Right lobe of liver (tissue), 6 donors: ENCODE results near the gene RCE1. TPM values are rescaled to one million over a fixed set of nuclear protein-coding genes. Genes with fewer than 3 reads are reported as not detected.

Source experiments
- ATAC-seq, 4 donors: fragments of 200-7000 bp; cut with Tn5 transposase; one replicate each; pipeline ENCODE4 v1.9.1; 2020; ENCODE audit warnings: mild to moderate bottlenecking in 4 of 4, moderate library complexity in 4 of 4
- DNase-seq, 3 donors: peaks; one replicate each; pipeline ENCODE4 v3.0.0-alpha.2; 2020
- H3K27ac ChIP-seq, 3 donors: fragments of 200-600 bp; one replicate each; pipeline ENCODE4 v1.8.0; 2022
- H3K27me3 ChIP-seq, 2 donors: fragments of 200-600 bp; one replicate each; pipeline ENCODE4 v1.8.0; 2022
- H3K36me3 ChIP-seq, 4 donors: fragments of 200-600 bp; sonication (generic) in 1 of 4; one replicate each; pipeline versions ENCODE4 v1.5.1 to v1.8.0; 2017 to 2022; ENCODE audit warnings: control low read depth in 1 of 4
- H3K4me1 ChIP-seq, 4 donors: fragments of 200-600 bp; sonication (generic) in 1 of 4; one replicate each; pipeline versions ENCODE4 v1.5.1 to v1.8.0; 2017 to 2022; ENCODE audit warnings: control low read depth in 1 of 4
- H3K4me3 ChIP-seq, 3 donors: fragments of 200-600 bp; one replicate each; pipeline ENCODE4 v1.8.0; 2022
- H3K9me3 ChIP-seq, 4 donors: fragments of 200-600 bp; sonication (generic) in 1 of 4; one replicate each; pipeline versions ENCODE4 v1.5.1 to v1.8.0; 2017 to 2022; ENCODE audit warnings: control low read depth in 1 of 4
- CTCF ChIP-seq, 4 donors: fragments of 200-600 bp in 3 of 4; fragments of 450-650 bp in 1 of 4; IDR thresholded peaks; one replicate each; pipeline versions ENCODE4 v1.5.1 to v1.8.0; 2016 to 2022; ENCODE audit warnings: antibody characterized with exemption in 4 of 4, mild to moderate bottlenecking in 2 of 4
- POLR2A ChIP-seq: fragments of 450-650 bp; IDR thresholded peaks from one replicate; pipeline ENCODE4 v1.6.1; 2017; ENCODE audit warnings: antibody characterized with exemption, mild to moderate bottlenecking
- WGBS: methylation state at CpG from one replicate; pipeline ENCODE4 v1.1.6; 2018; ENCODE audit warnings: low coverage, low lambda C conversion rate; ENCODE audit not compliant: insufficient coverage; ENCODE audit errors: missing lambda C conversion rate; 5-methylcytosine and 5-hydroxymethylcytosine counted together
- intact Hi-C, 2 donors: fragments of 100-400 bp; cut with DNase I; formaldehyde crosslinking; loops; one replicate each; pipeline versions ENCODE4 v1.11.2 to v1.14.1; 2022
- total RNA-seq, 6 experiments: library from RNA; depleted of rRNA in 2 of 6; stranded (reverse); fragments of >200 nt in 2 of 6; fragmentation: NEBNext Ultra II Directional in 3 of 6; extraction: Animal tissue kit (Norgen Biotek cat#: 25700) in 3 of 6; gene quantifications; one replicate each; pipeline versions ENCODE4 v1.1.0 to v1.2.4, GENCODE V29; 2016 to 2023
- donor health status: DM: no; HTN: yes; CAD: no.
- donor health status: DM: no; HTN: no; CAD: no.
- donor health status: DM: no; HTN: no; CAD: no.
- donor health status: DM: no; HTN: yes; CAD: no.
- donor health status: DM: no; HTN: yes; CAD: no.

RCE1 gene
- total RNA-seq, 6 experiments from 2014 or later, result 3.1 to 7.7 (median 4.5) TPM

- 86% methylated on average over 1 of the region's 1 CpG for WGBS
- TF ChIP-seq POLR2A (no peak), CTCF (IDR thresholded peaks at IDR 0.05) (no peak)
- no peak for DNase-seq
- Histone ChIP-seq H3K4me3 (no peak overlapping the region), H3K36me3 (no peaks in the 10 kb centered on the region), H3K9me3 (no peaks in the 10 kb centered on the region), H3K4me1 (no peaks in the 10 kb centered on the region), H3K27ac (no peak overlapping the region), H3K27me3 (no peaks in the 10 kb centered on the region)
- ATAC-seq, result no peak
- intact Hi-C loops, result no loop called here
Measured at GRCh38 chr11:66810576-66811185, 32.6 kb upstream of the RCE1 start.

- H3K4me3 ChIP-seq, result no peak overlapping the region
- TF ChIP-seq POLR2A (no peak), CTCF (IDR thresholded peaks at IDR 0.05) (no peak)
- no peaks in the 10 kb centered on the region for H3K4me1 ChIP-seq
- DNase-seq (no peak), ATAC-seq (no peak)
- no peak overlapping the region for H3K27ac ChIP-seq
- H3K9me3 ChIP-seq, result no peaks in the 10 kb centered on the region
- WGBS, result 90% methylated on average over 5 of the region's 5 CpGs
- H3K27me3 ChIP-seq, result no peaks in the 10 kb centered on the region
- no peaks in the 10 kb centered on the region for H3K36me3 ChIP-seq
- intact Hi-C loops, result no loop called here
Measured at GRCh38 chr11:66814678-66815077, 28.6 kb upstream of the RCE1 start.

- TF ChIP-seq CTCF (IDR thresholded peaks at IDR 0.05), result no peak
- no peak for TF ChIP-seq POLR2A
- WGBS, result 67% methylated on average over 1 of the region's 1 CpG
- Histone ChIP-seq H3K27ac (no peak overlapping the region), H3K4me3 (no peak overlapping the region), H3K27me3 (no peaks in the 10 kb centered on the region), H3K4me1 (no peaks in the 10 kb centered on the region), H3K36me3 (no peaks in the 10 kb centered on the region), H3K9me3 (no peaks in the 10 kb centered on the region)
- intact Hi-C loops, result no loop called here
- no peak for ATAC-seq
- no peak for DNase-seq
Measured at GRCh38 chr11:66815646-66816045, 27.6 kb upstream of the RCE1 start.

GRCh38 chr11:66818231-66818955 lies 24.8 kb upstream of the RCE1 start:
- no peaks in the 10 kb centered on the region for H3K36me3 ChIP-seq

More at GRCh38 chr11:66818231-66818955, 24.8 kb upstream of the RCE1 start:
- 76% methylated on average over 3 of the region's 3 CpGs for WGBS
- no peaks in the 10 kb centered on the region for H3K27me3 ChIP-seq
- DNase-seq (no peak), ATAC-seq (no peak)
- H3K4me1 ChIP-seq, result no peaks in the 10 kb centered on the region
- H3K4me3 ChIP-seq, result no peak overlapping the region
- H3K27ac ChIP-seq, result no peak overlapping the region
- intact Hi-C loops, result no loop called here
- no peaks in the 10 kb centered on the region for H3K9me3 ChIP-seq
- no peak for TF ChIP-seq POLR2A
- no peak for TF ChIP-seq CTCF (IDR thresholded peaks at IDR 0.05)
